Calu3 (cell line): ENCODE results near the gene PSMA5. TPM values are rescaled to one million over a fixed set of nuclear protein-coding genes. Genes with fewer than 3 reads are reported as not detected.

ENCODE experiments used
- BruUV-seq: library from RNA; stranded (reverse); fragments of 400-500 nt; replicated peaks from 2 replicates; lab custom pipeline; 2021; lab: Mats Ljungman, UMichigan
- CTCF ChIA-PET: fragments of 300-600 bp; sonication (Branson Sonifier 250); formaldehyde crosslinking; loops from one replicate; lab custom pipeline; 2022; ENCODE audit warnings: antibody characterized with exemption; lab: Charles Lee
- DNase-seq: peaks from one replicate; pipeline ENCODE4 v3.0.0; 2022
- H3K27ac Mint-ChIP-seq: one replicate; pipeline ENCODE4 v1.8.0; 2022; ENCODE audit warnings: mixed read lengths; ENCODE audit not compliant: unreplicated experiment
- H3K27me3 Mint-ChIP-seq: one replicate; pipeline ENCODE4 v1.8.0; 2022; ENCODE audit warnings: mixed read lengths; ENCODE audit not compliant: unreplicated experiment
- H3K36me3 Mint-ChIP-seq: one replicate; pipeline ENCODE4 v1.8.0; 2022; ENCODE audit warnings: mild to moderate bottlenecking, moderate library complexity, mixed read lengths; ENCODE audit not compliant: insufficient read depth, unreplicated experiment
- H3K4me1 Mint-ChIP-seq: one replicate; pipeline ENCODE4 v1.8.0; 2022; ENCODE audit warnings: mild to moderate bottlenecking, low read depth, mixed read lengths; ENCODE audit not compliant: unreplicated experiment
- H3K4me3 Mint-ChIP-seq: one replicate; pipeline ENCODE4 v1.8.0; 2022; ENCODE audit warnings: mild to moderate bottlenecking, low read depth, moderate library complexity, mixed read lengths; ENCODE audit not compliant: unreplicated experiment
- H3K9me3 Mint-ChIP-seq: one replicate; pipeline ENCODE4 v1.8.0; 2022; ENCODE audit warnings: low read depth, mixed read lengths; ENCODE audit not compliant: unreplicated experiment
- intact Hi-C: fragments of 100-400 bp; cut with micrococcal nuclease; formaldehyde crosslinking; loops from one replicate; pipeline ENCODE4 v1.10.0; 2022; ENCODE audit not compliant: unreplicated experiment
- total RNA-seq: library from RNA; stranded (reverse); gene quantifications from 2 replicates; pipeline ENCODE4 v1.2.3, GENCODE V29; 2022
- TF ChIP-seq, protein P1 (sequence below): fragments of 200-600 bp; IDR thresholded peaks from one replicate; pipeline ENCODE4 v1.8.0; 2022; ENCODE audit warnings: antibody characterized with exemption; ENCODE audit not compliant: unreplicated experiment

Gene PSMA5
- total RNA-seq, 1 experiment from 2014 or later, result 121 TPM

DNA sequence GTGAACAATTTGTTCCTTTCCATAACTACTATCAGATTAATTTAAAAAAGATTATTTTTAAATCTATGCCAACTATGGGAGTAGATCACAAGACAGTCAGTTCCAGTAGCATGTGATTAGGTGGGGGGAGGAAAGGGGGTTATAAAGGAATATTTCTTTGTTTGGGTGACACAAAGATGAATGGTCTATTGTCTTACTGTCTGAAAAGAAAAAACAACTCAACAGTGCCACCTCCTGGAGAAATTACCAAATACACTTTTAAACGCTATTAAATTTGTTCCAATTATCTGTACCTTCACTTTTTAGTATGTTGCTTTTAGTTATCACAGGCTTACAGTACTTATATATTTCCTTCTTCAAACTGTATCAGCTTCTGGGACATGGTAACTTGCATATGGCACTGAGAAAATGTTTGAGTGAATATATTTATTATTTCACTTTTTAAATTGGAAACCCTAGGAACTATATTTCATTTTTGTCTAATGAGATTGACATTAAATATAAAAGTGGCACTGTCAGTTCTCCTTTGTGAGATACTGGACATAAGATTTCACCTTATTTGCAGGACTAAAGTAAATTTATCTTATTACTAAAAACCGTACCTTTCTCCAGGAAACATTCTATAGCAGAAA is 26.8 kb downstream of the PSMA5 start:
- no peak overlapping the region for H3K4me3 Mint-ChIP-seq
- DNase-seq, result peak; percentile 43

DNA sequence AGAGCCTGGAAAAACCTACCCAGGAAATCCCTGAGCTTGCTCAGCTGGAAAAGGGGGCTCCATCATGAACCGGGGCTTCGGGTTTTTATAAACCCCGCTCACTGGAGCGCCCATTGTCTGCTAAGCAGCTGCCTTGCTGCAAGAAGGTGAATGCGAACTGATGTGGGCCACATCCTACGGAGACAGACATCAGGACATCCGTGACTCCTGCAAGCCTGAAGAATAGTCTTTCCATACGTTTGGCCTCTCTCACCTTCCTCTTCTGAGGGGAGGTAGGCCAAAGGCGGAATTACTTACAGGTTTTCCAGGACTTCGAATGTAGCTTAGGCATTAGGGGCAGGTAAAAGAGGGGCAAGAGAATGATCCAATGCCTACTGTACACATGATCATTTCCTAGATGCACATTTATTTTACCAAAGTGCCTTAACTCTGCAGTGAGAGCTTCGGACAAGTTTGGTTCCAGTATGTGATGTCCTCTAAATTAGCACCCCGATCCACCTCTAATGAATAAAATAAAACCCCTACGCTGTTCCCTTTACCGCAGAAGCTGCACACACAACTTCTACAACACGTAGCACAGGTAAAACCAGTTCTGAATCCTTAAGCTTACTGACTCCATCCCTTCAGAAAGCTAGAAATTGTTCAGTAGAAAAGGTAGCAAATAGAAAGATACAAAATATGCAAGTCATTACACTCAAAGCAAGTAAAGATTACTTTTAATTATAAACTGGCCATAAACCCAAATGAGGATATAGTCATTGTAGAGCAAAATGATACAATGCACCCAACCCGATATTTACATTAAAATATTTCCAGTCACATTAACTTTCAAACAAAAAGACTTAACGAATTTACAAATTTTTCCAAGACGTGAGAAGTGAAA is 27.7 kb downstream of the PSMA5 start:
- CTCF ChIA-PET, result interaction anchor here (0.6 to 1.5 kb wide), 9 partner anchors 26 to 818 kb away, joined by 3 to 6 read pairs (median 4); no protein-coding TSS in a partner anchor
- Mint-ChIP-seq H3K27me3 (no peaks in the 10 kb centered on the region), H3K9me3 (no peaks in the 10 kb centered on the region), H3K4me3 (peak overlapping the region; percentile 78), H3K36me3 (peaks cover 19% of the 10 kb centered on the region), H3K4me1 (peaks cover 23% of the 10 kb centered on the region), H3K27ac (no peak overlapping the region)
- intact Hi-C loops, result loop anchor here (1.0 to 10.0 kb wide), 3 partner anchors 122 to 204 kb away; no protein-coding TSS in a partner anchor
- TF ChIP-seq, protein P1, sequence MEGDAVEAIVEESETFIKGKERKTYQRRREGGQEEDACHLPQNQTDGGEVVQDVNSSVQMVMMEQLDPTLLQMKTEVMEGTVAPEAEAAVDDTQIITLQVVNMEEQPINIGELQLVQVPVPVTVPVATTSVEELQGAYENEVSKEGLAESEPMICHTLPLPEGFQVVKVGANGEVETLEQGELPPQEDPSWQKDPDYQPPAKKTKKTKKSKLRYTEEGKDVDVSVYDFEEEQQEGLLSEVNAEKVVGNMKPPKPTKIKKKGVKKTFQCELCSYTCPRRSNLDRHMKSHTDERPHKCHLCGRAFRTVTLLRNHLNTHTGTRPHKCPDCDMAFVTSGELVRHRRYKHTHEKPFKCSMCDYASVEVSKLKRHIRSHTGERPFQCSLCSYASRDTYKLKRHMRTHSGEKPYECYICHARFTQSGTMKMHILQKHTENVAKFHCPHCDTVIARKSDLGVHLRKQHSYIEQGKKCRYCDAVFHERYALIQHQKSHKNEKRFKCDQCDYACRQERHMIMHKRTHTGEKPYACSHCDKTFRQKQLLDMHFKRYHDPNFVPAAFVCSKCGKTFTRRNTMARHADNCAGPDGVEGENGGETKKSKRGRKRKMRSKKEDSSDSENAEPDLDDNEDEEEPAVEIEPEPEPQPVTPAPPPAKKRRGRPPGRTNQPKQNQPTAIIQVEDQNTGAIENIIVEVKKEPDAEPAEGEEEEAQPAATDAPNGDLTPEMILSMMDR, result no peak
- no TSS peak for BruUV-seq
- DNase-seq, result peak; percentile 7

More for the DNA sequence above, 26.8 kb downstream of the PSMA5 start:
- Mint-ChIP-seq H3K9me3 (no peaks in the 10 kb centered on the region), H3K27me3 (no peaks in the 10 kb centered on the region), H3K4me1 (peaks cover 14% of the 10 kb centered on the region), H3K36me3 (peaks cover 19% of the 10 kb centered on the region), H3K27ac (no peak overlapping the region)
- BruUV-seq, result no TSS peak
- CTCF ChIA-PET, result interaction anchor here (0.5 to 1.5 kb wide), 7 partner anchors 27 to 819 kb away, joined by 3 to 6 read pairs (median 4); no protein-coding TSS in a partner anchor
- intact Hi-C loops, result loop anchor here (1.0 to 10.0 kb wide), 3 partner anchors 123 to 205 kb away; no protein-coding TSS in a partner anchor
- TF ChIP-seq, protein P1, result peak; percentile 38

DNA sequence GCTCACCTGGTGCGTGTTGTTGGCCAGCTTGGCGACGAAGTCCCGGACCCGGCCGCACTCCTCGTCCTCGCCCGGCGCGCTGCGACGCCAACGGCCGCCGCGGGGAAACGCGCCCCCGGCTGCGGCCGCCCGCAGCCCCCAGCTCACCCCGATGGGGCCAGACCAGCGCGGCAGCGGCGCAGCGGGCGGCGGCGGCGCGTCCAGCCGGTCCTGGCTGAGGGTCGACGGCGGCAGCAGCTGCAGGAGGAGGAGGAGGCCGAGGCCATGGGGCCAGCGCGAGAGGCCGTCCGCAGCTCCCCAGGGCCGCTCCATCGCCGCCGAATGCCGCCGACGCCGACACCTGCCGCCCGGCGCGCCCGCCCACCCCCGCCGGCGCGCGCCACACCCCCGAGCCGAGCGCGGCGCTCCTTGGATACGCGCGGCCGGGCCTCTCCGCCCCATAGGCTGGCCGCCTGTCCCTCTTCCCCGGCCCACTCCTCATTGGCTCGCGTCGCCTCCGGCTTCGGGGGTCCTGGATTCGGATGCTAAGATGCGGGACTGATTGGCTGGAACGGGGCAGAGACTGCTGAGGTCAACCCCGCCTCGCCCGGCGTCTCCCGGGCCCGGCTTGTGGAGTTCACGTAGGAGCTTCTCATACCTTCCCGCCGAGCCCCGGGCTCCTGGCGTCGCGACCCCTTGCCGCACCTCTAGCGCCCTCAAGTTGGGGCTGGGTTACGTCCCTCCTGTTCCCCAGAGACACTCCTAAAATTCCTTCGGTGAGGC is 28.5 kb downstream of the PSMA5 start, which contains the start of gene SORT1:
Gene SORT1 (minus strand): TSS at position 338 of the 762 bp plus-strand sequence. CDS start 26 bp downstream, at position 312.
- no peak within 1 kb of the TSS for H3K27ac Mint-ChIP-seq
- BruUV-seq, result no TSS peak
- peak; percentile 85 for DNase-seq
- peaks cover 31% of the 10 kb centered on the region for H3K4me1 Mint-ChIP-seq
- peak within 1 kb of the TSS; percentile 78 for H3K4me3 Mint-ChIP-seq
- TF ChIP-seq, protein P1, result no peak
- intact Hi-C loops, result loop anchor here (2.0 to 10.0 kb wide), 2 partner anchors 121 to 203 kb away; no protein-coding TSS in a partner anchor
- no peaks in the 10 kb centered on the region for H3K27me3 Mint-ChIP-seq
- peaks cover 19% of the 10 kb centered on the region for H3K36me3 Mint-ChIP-seq
- CTCF ChIA-PET, result interaction anchor here (0.9 to 1.5 kb wide), 4 partner anchors 120 to 196 kb away, joined by 3 to 6 read pairs (median 4); no protein-coding TSS in a partner anchor
- H3K9me3 Mint-ChIP-seq, result no peaks in the 10 kb centered on the region
